Urinary bladder (tissue), 4 donors: ENCODE results near the gene TMEM9. TPM values are rescaled to one million over a fixed set of nuclear protein-coding genes. Genes with fewer than 3 reads are reported as not detected.

ENCODE experiments used
- DNase-seq: peaks from one replicate; pipeline ENCODE4 v3.0.0-alpha.2; 2015; ENCODE audit errors: extremely low spot score
- H3K27ac ChIP-seq: one replicate; pipeline ENCODE4 v1.5.1; 2013; ENCODE audit warnings: low read depth, mild to moderate bottlenecking, moderate library complexity
- H3K36me3 ChIP-seq: one replicate; pipeline ENCODE4 v1.6.1; 2013; ENCODE audit warnings: mild to moderate bottlenecking, moderate library complexity; ENCODE audit not compliant: insufficient read depth
- H3K4me1 ChIP-seq: one replicate; pipeline ENCODE4 v1.6.1; 2013; ENCODE audit warnings: mild to moderate bottlenecking, moderate library complexity; ENCODE audit not compliant: insufficient read depth
- H3K4me3 ChIP-seq: one replicate; pipeline ENCODE4 v1.5.1; 2013; ENCODE audit warnings: low read depth, low read length
- WGBS: extraction: QIAGEN DNeasy Blood & Tissue Kit; methylation state at CpG from one replicate; pipeline ENCODE4 v1.1.7; 2013; 5-methylcytosine and 5-hydroxymethylcytosine counted together
- polyA plus RNA-seq: library from polyadenylated mRNA; stranded (reverse); fragments of 200-250 nt; gene quantifications from one replicate; pipeline ENCODE4 v1.2.3, GENCODE V29; 2013
- total RNA-seq: library from RNA; depleted of rRNA; stranded (reverse); fragments of >200 nt; gene quantifications from one replicate; pipeline ENCODE4 v1.2.3, GENCODE V29; 2014
- donor health status: healthy with polysubstance abuse.
- donor health status: healthy.

TMEM9 gene
- total RNA-seq (46.4 TPM), polyA plus RNA-seq (91.9 TPM)

DNA sequence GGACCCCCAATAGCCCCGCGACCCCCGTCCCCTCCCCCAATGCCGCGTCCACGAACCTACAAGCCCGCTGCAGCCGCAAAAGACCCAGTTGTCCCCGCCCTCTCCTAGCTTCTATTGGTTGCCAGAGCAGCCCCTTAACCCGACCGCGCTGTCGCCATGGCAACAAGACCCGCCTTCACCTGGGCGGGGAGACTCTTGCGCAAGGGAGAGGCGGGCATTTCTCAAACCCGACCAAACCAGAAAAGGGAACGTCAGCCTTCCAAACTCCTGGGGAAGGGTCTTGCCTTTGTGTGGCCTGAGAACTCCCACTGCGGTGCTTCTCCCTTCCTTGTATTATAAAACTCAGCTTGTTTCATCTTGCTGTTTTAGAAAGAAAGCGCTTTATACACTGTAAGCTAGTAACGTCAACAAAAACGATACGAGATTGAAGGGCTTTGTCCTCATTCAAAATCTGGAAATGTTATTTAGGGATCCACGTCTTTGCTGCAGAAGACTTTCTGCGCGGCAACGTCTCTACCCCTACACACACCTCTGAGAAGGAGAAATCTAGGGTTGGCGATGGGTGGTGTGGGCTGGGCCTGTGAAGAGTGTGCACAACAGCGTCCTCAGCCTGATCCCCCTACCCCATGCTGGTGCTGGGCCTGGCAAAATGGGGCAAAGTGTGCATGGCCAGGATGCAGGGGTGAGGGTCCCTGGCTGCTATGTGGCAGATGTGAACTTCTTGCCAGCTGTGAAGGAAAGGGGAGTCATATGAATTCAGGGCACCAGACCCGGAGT is at the start of gene TMEM9:
TSS of gene TMEM9 (minus strand) at position 86 of the 777 bp plus-strand sequence. CDS start 551 bp downstream, outside the sequence.
- H3K4me3 ChIP-seq, result peak within 1 kb of the TSS; percentile 70
- H3K36me3 ChIP-seq, result no peaks in the 10 kb centered on the region
- no peak within 1 kb of the TSS for H3K27ac ChIP-seq
- peak; percentile 96 for DNase-seq
- no peaks in the 10 kb centered on the region for H3K4me1 ChIP-seq
- WGBS, result 8% methylated on average over 31 of the region's 31 CpGs

DNA sequence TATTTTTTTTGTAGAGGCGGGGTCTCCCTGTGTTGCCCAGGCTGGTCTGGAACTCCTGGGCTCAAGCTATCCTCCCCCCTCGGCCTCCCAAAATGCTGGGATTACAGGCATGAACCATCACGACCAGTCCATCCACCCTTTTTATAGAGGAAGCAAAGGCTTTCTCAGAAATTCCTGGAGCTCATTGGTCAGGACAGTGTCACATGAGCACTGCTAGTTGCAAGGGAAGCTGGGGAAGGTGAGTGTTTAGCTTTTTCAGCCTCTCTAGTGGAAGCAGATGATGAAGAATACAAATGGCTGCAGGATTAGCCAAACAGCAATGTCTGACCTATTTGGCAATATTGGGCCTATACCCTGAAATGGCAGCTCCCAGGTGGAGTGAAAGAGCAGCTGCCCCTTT is 44.3 kb upstream of the TMEM9 start:
- Histone ChIP-seq H3K4me1 (no peaks in the 10 kb centered on the region), H3K36me3 (no peaks in the 10 kb centered on the region), H3K27ac (no peak overlapping the region), H3K4me3 (no peak overlapping the region)
- DNase-seq, result no peak
- 88% methylated on average over 3 of the region's 3 CpGs for WGBS

GRCh38 chr1:201194046-201194445 is 39.8 kb upstream of the TMEM9 start:
- no peak overlapping the region for H3K27ac ChIP-seq
- H3K4me3 ChIP-seq, result no peak overlapping the region
- 79% methylated on average over 6 of the region's 6 CpGs for WGBS
- H3K36me3 ChIP-seq, result no peaks in the 10 kb centered on the region
- no peaks in the 10 kb centered on the region for H3K4me1 ChIP-seq
- DNase-seq, result no peak

DNA sequence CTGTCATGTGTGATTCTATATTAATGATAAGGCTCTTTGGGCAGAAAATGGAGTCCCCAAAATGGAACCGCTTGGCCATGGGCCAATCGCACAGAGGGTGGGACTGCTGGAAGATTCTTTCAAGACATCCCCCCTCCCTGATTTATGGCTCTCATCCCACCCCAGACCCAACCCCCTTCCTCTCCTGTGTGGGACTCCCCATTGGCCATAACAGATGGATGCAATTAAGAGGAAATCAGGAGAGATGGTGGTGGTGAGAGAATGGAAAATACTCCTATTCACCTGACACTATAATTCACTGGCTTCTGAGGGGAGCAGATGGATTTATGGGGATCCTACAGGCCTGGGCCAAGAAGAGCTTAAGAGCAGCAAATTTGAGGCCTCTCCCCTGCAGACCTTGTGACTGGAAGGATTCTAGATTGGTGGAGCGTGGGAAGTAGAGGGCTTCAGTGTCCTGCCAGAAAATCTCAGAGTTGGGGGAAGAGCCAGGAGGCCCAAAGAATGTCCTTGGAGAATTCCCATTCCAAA is 38.1 kb upstream of the TMEM9 start:
- Histone ChIP-seq H3K27ac (no peak overlapping the region), H3K4me1 (no peaks in the 10 kb centered on the region), H3K4me3 (no peak overlapping the region), H3K36me3 (no peaks in the 10 kb centered on the region)
- peak; percentile 67 for DNase-seq
- WGBS, result 76% methylated on average over 3 of the region's 3 CpGs

DNA sequence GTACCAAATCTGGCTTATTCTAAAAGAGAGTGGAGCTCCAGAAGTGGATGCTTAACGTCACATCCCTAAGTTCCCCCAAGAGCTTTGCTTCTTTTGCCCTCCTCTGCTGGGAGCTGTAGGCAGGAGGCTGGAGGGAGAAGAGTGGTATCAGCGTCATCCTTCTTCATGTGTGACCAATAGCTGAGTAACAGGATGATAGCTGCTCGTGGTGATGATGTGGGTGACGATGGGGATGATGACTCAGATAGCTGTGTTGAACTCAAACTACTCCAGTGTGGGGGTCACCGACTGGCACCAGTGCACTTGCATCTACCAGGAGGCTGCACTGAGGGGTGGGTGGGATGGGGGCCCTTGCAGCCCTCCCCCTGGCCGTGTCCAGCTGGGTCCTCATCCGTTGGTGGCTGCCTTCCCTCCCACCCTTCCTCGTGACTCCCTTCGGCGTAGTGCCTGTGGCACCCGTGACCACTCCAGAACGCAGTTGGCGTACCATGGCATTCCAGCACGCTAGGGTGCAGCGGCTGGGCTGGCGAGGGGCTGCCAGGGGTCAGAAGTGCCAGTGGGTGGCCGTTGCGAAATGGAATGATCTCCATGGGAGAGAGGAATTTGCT is 37.5 kb upstream of the TMEM9 start:
- Histone ChIP-seq H3K4me1 (no peaks in the 10 kb centered on the region), H3K27ac (no peak overlapping the region), H3K36me3 (no peaks in the 10 kb centered on the region), H3K4me3 (no peak overlapping the region)
- WGBS, result 75% methylated on average over 18 of the region's 18 CpGs
- DNase-seq, result no peak

GRCh38 chr1:201190624-201191051 is 36.4 kb upstream of the TMEM9 start, which contains the start of gene IGFN1:
Gene IGFN1 (plus strand): TSS chr1:201190824. CDS start chr1:201193294, 2,470 bp downstream.
- Histone ChIP-seq H3K4me1 (no peaks in the 10 kb centered on the region), H3K36me3 (no peaks in the 10 kb centered on the region), H3K4me3 (no peak within 1 kb of the TSS), H3K27ac (no peak within 1 kb of the TSS)
- 58% methylated on average over 9 of the region's 9 CpGs for WGBS
- DNase-seq, result no peak

DNA sequence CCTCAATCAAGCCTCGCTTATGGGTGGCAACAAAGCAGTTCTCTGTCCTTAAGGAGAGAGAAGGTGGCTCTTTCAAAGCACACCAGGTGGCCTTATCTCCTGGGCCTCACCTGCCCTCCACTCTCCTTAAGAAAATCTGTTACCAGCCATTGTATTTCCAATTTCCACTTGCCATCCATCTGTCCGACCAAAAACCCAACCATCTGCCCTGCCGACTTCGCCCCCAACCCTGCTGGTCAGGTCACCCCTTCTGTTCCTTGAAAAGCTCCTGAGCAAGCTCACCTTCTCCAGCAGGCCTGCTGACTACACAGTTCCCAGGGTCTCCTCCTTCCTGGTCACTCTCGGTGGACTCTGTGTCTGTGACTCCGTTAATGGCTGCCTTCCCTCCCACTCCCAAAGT is 35.7 kb upstream of the TMEM9 start:
- no peaks in the 10 kb centered on the region for H3K4me1 ChIP-seq
- no peak overlapping the region for H3K4me3 ChIP-seq
- WGBS, result 88% methylated on average over 6 of the region's 6 CpGs
- DNase-seq, result no peak
- H3K27ac ChIP-seq, result no peak overlapping the region
- no peaks in the 10 kb centered on the region for H3K36me3 ChIP-seq

DNA sequence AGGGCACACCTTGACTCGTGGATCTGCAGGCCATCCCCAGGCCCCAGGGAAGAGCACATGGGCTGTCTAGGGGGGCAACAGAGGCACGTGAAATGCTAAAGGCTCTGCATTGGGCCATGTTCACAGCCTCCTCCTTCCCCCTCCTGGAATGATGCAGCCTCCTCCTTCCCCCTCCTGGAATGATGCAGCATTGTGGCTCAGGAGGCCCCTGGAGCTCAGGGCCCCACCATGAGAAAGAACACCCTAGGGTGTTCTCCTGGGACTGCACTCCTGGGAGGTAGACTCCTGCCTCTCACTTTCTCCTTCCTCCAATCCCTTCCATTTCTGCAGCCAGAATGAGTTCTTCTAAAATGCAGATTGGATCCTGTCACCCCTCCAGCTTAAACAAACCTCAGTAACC is 34.8 kb upstream of the TMEM9 start:
- WGBS, result 81% methylated on average over 2 of the region's 2 CpGs

DNA sequence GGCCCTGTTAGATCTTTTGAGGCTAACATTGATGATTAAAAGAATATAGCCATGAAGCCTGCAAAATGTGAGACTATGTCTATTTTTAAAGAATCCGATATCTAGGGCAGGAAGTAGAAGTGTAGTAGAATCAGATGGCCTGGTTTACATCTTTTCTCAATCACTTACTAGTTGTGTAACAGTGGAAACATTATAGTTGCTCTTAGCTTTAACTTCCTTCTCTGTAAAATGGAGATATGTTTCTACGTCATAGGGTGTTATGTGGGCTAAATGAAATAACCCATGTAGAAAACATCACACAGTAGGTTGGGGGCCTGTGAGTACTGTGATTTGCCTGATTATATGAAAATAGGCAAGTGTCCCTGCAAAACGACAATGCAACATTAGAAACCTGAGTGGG is 31.9 kb upstream of the TMEM9 start:
- Histone ChIP-seq H3K4me1 (no peaks in the 10 kb centered on the region), H3K36me3 (no peaks in the 10 kb centered on the region), H3K4me3 (no peak overlapping the region), H3K27ac (no peak overlapping the region)
- 89% methylated on average over 3 of the region's 3 CpGs for WGBS
- DNase-seq, result no peak

More for the DNA sequence above, 34.8 kb upstream of the TMEM9 start:
- H3K27ac ChIP-seq, result no peak overlapping the region
- no peaks in the 10 kb centered on the region for H3K36me3 ChIP-seq
- H3K4me3 ChIP-seq, result no peak overlapping the region
- no peaks in the 10 kb centered on the region for H3K4me1 ChIP-seq
- no peak for DNase-seq

DNA sequence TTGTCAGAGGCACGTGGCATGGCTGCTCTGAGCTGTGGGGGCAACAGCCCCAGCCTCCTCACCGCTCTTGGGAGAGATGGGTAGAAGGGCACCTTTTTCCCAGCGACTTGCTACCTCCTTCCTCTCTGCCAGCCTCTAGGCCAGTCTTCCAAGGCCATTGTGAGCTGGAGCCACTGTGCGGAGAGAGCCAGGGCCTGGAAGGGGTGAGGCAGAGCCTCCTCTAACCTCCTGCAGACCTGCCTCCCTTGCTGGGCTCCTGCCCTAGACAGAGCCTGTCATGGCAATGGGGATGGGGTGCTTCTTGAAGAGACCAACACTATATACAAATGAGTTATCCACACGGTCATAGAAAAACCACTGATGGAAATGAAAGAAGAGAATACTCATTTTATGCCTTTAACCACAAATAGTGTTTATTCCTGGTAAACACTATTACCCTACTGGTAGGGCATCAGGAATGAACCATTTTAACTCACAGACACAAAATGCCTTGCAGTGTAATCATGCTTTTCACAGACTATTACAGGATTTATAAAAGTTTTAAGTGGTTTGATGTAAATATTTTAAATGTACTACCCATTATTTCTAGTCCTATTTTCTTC is 31.4 kb upstream of the TMEM9 start:
- Histone ChIP-seq H3K36me3 (no peaks in the 10 kb centered on the region), H3K27ac (no peak overlapping the region), H3K4me3 (no peak overlapping the region), H3K4me1 (no peaks in the 10 kb centered on the region)
- DNase-seq, result no peak
- WGBS, result 92% methylated on average over 5 of the region's 5 CpGs

- 58% methylated on average over 3 of the region's 3 CpGs for whole genome bisulfite sequencing
- no peak overlapping the region for H3K27ac ChIP-seq
- H3K36me3 ChIP-seq, result no peaks in the 10 kb centered on the region
- DNase-seq, result no peak
- no peak overlapping the region for H3K4me3 ChIP-seq
- H3K4me1 ChIP-seq, result no peaks in the 10 kb centered on the region
Observed at GRCh38 chr1:201185123-201185453, 30.8 kb upstream of the TMEM9 start.

- no peak for DNase-seq
Observed at GRCh38 chr1:201184307-201185122, 30.2 kb upstream of the TMEM9 start.

DNA sequence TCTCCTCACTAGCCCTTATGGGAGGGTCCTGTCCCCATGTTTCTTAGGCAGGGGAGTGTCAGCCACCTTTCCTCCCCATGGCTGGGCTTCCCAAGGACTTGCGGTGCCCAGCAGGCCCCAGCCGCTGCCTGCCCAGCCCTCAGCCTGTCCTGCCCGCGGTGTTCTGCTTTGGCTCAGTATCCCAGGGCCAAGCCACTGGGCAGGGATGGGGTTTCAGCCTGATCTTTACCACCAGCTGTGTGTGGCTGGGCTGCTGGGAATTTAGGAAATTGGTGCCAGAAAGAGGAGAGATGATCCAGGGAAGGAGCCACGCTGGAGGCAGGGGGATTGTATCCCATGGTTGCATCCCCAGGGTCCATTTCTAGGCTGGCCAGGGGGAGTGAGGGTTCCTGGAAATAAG is 29.5 kb upstream of the TMEM9 start:
- no peak overlapping the region for H3K27ac ChIP-seq
- DNase-seq, result no peak
- no peaks in the 10 kb centered on the region for H3K36me3 ChIP-seq
- 74% methylated on average over 5 of the region's 5 CpGs for WGBS
- H3K4me3 ChIP-seq, result no peak overlapping the region
- no peaks in the 10 kb centered on the region for H3K4me1 ChIP-seq

More at GRCh38 chr1:201184307-201185122, 30.2 kb upstream of the TMEM9 start:
- no peak overlapping the region for H3K27ac ChIP-seq
- WGBS, result 47% methylated on average over 9 of the region's 9 CpGs
- H3K36me3 ChIP-seq, result no peaks in the 10 kb centered on the region
- no peak overlapping the region for H3K4me3 ChIP-seq
- H3K4me1 ChIP-seq, result no peaks in the 10 kb centered on the region
